Endothelial cell of hepatic sinusoid (primary cell): ENCODE measurements around the gene KATNB1.

Experiments
- in situ Hi-C: cut with HindIII; loops from 2 replicates; pipeline ENCODE4 v1.10.0; 2017; ENCODE audit warnings: low sequenced_read_pairs

Gene KATNB1

GRCh38 chr16:57754354-57755060, 18.9 kb downstream of the KATNB1 start:
- in situ Hi-C loops: loop anchor here (5.0 kb wide), 3 partner anchors 43 to 233 kb away; no protein-coding TSS in a partner anchor

GRCh38 chr16:57755061-57755684, 19.6 kb downstream of the KATNB1 start:
- in situ Hi-C loops: loop anchor here (5.0 kb wide), 3 partner anchors 42 to 232 kb away; no protein-coding TSS in a partner anchor

GRCh38 chr16:57755726-57756423, 20.3 kb downstream of the KATNB1 start:
- in situ Hi-C loops: loop anchor here (5.0 kb wide), 3 partner anchors 41 to 231 kb away; no protein-coding TSS in a partner anchor

GRCh38 chr16:57756424-57757325, 21.1 kb downstream of the KATNB1 start:
- in situ Hi-C loops: loop anchor here (5.0 kb wide), 3 partner anchors 41 to 231 kb away; no protein-coding TSS in a partner anchor

GRCh38 chr16:57757326-57757786, 21.8 kb downstream of the KATNB1 start:
- in situ Hi-C loops: loop anchor here (5.0 kb wide), 3 partner anchors 40 to 230 kb away; no protein-coding TSS in a partner anchor

GRCh38 chr16:57757883-57758282, 22.3 kb downstream of the KATNB1 start:
- in situ Hi-C loops: loop anchor here (5.0 kb wide), 3 partner anchors 39 to 229 kb away; no protein-coding TSS in a partner anchor

- in situ Hi-C loops: loop anchor here (5.0 kb wide), 3 partner anchors 39 to 229 kb away; no protein-coding TSS in a partner anchor
These were observed 23.0 kb downstream of the KATNB1 start for GRCh38 chr16:57758331-57759117.

- in situ Hi-C loops: loop anchor here (5.0 kb wide), 3 partner anchors 38 to 228 kb away; no protein-coding TSS in a partner anchor
These were observed 23.6 kb downstream of the KATNB1 start for GRCh38 chr16:57759131-57759530.

GRCh38 chr16:57759541-57760356, 24.2 kb downstream of the KATNB1 start:
- in situ Hi-C loops: loop anchor here (5.0 kb wide), 3 partner anchors 38 to 228 kb away; no protein-coding TSS in a partner anchor

- in situ Hi-C loops: no loop called here
These were observed 25.0 kb downstream of the KATNB1 start for GRCh38 chr16:57760357-57761160.

- in situ Hi-C loops: no loop called here
These were observed 25.7 kb downstream of the KATNB1 start for GRCh38 chr16:57761301-57761700.

- in situ Hi-C loops: no loop called here
These were observed 26.4 kb downstream of the KATNB1 start for GRCh38 chr16:57761957-57762356.

- in situ Hi-C loops: no loop called here
These were observed 26.9 kb downstream of the KATNB1 start for GRCh38 chr16:57762365-57763040.

GRCh38 chr16:57763285-57764005, 27.9 kb downstream of the KATNB1 start:
- in situ Hi-C loops: no loop called here

- in situ Hi-C loops: no loop called here
These were observed 28.4 kb downstream of the KATNB1 start for GRCh38 chr16:57764006-57764340.

GRCh38 chr16:57764341-57765159, 29.0 kb downstream of the KATNB1 start:
- in situ Hi-C loops: no loop called here
